Naive thymus-derived CD4-positive, alpha-beta T cell (primary cell): Measurements from ENCODE around the gene ARRDC2. TPM values are rescaled to one million over a fixed set of nuclear protein-coding genes. Genes with fewer than 3 reads are reported as not detected.
A peak's percentile ranks its signal among the peaks of the same experiment; 100 is the strongest.

Experiments used
- ATAC-seq: fragments of 150-1000 bp; cut with Tn5 transposase; 2 replicates; pipeline ENCODE4 v1.10.0; 2021; ENCODE audit warnings: mild to moderate bottlenecking, moderate library complexity
- CTCF ChIA-PET: fragments of 350-600 bp; sonication (Branson Sonifier 250); formaldehyde crosslinking; loops from one replicate; lab custom pipeline; 2021; ENCODE audit warnings: antibody characterized with exemption; lab: Charles Lee
- POLR2A ChIA-PET: fragments of 350-600 bp; sonication (Branson Sonifier 250); formaldehyde crosslinking; loops from one replicate; lab custom pipeline; 2021; ENCODE audit warnings: antibody characterized with exemption, inconsistent platforms; lab: Charles Lee
- DNase-seq, 9 donors: peaks; one replicate each; pipeline versions ENCODE4 v3.0.0 to v3.0.0-alpha.2; 2020 to 2022; ENCODE audit warnings: mixed read lengths in 1 of 9
- H3K27ac ChIP-seq: one replicate; pipeline ENCODE4 v1.7.0; 2013; ENCODE audit warnings: mild to moderate bottlenecking, low read depth, low read length, moderate library complexity
- H3K27me3 ChIP-seq, 2 donors: one replicate each; pipeline ENCODE4 v1.7.0; 2013; ENCODE audit warnings: low read length in 2 of 2, mild to moderate bottlenecking in 2 of 2, moderate library complexity in 2 of 2; ENCODE audit not compliant: control insufficient read depth in 2 of 2, insufficient read depth in 2 of 2
- H3K36me3 ChIP-seq, 3 experiments: 1 replicate in 2 of 3; 2 replicates in 1 of 3; pipeline ENCODE4 v1.7.0; 2013; ENCODE audit warnings: low read length in 3 of 3, mild to moderate bottlenecking in 3 of 3, moderate library complexity in 1 of 3; ENCODE audit not compliant: insufficient read depth in 3 of 3, control insufficient read depth in 2 of 3
- H3K4me1 ChIP-seq, 2 donors: one replicate each; pipeline ENCODE4 v1.7.0; 2013; ENCODE audit warnings: low read length in 2 of 2, mild to moderate bottlenecking in 2 of 2, moderate library complexity in 1 of 2; ENCODE audit not compliant: control insufficient read depth in 2 of 2, insufficient read depth in 2 of 2
- H3K4me3 ChIP-seq: 2 replicates; pipeline ENCODE4 v1.7.0; 2013; ENCODE audit warnings: mild to moderate bottlenecking, low read length
- H3K9me3 ChIP-seq, 3 experiments: 1 replicate in 2 of 3; 2 replicates in 1 of 3; pipeline ENCODE4 v1.7.0; 2013; ENCODE audit warnings: low read length in 3 of 3; ENCODE audit not compliant: control insufficient read depth in 2 of 3
- H3K27ac Mint-ChIP-seq, 9 donors: one replicate each; pipeline ENCODE4 v1.8.0; 2020 to 2022; ENCODE audit warnings: mixed read lengths in 9 of 9, mild to moderate bottlenecking in 8 of 9, moderate library complexity in 5 of 9, inconsistent platforms in 2 of 9
- H3K27me3 Mint-ChIP-seq, 5 donors: one replicate each; pipeline ENCODE4 v1.8.0; 2021 to 2022; ENCODE audit warnings: mixed read lengths in 5 of 5, mild to moderate bottlenecking in 1 of 5
- H3K36me3 Mint-ChIP-seq, 5 donors: one replicate each; pipeline ENCODE4 v1.8.0; 2020 to 2022; ENCODE audit warnings: mixed read lengths in 5 of 5, mild to moderate bottlenecking in 3 of 5, inconsistent platforms in 1 of 5
- H3K4me1 Mint-ChIP-seq, 7 donors: one replicate each; pipeline ENCODE4 v1.8.0; 2020 to 2022; ENCODE audit warnings: mixed read lengths in 7 of 7, mild to moderate bottlenecking in 3 of 7, inconsistent platforms in 1 of 7
- H3K4me3 Mint-ChIP-seq, 10 donors: one replicate each; pipeline ENCODE4 v1.8.0; 2020 to 2022; ENCODE audit warnings: mild to moderate bottlenecking in 10 of 10, mixed read lengths in 10 of 10, moderate library complexity in 6 of 10, inconsistent platforms in 2 of 10
- H3K9me3 Mint-ChIP-seq, 11 donors: one replicate each; pipeline ENCODE4 v1.8.0; 2020 to 2022; ENCODE audit warnings: mixed read lengths in 11 of 11, mild to moderate bottlenecking in 4 of 11, inconsistent platforms in 1 of 11, moderate library complexity in 1 of 11
- intact Hi-C, 2 donors: fragments of 100-400 bp; cut with micrococcal nuclease; formaldehyde crosslinking; loops; one replicate each; pipeline ENCODE4 v1.15.1; 2023
- polyA plus RNA-seq, 2 donors: library from polyadenylated mRNA; unstranded; fragments of 300-500 nt; fragmentation: Illumina TruSeq; gene quantifications; one replicate each; pipeline ENCODE4 v1.2.3, GENCODE V29; 2021
- total RNA-seq, 6 experiments: library from RNA in 5 of 6; stranded (reverse) in 5 of 6; gene quantifications; 1 replicate in 5 of 6; 2 replicates in 1 of 6; pipeline ENCODE4 v1.2.3 and lab custom pipeline; 2021 to 2026

The ARRDC2 gene
- total and polyA plus RNA-seq, 7 experiments from 2014 or later: 31.8 to 237 (median 146) TPM

GRCh38 chr19:17967257-17968051 lies 40.5 kb upstream of the ARRDC2 start:
- Mint-ChIP-seq H3K36me3 (no peaks in the 10 kb centered on the region), H3K9me3 (peaks cover 0 to 2% (median 0%) of the 10 kb centered on the region in 11 donors), H3K27me3 (peaks cover 32 to 48% (median 38%) of the 10 kb centered on the region in 5 donors), H3K27ac (peak overlapping the region in 1 of 9 donors; percentile 43), H3K4me3 (peak overlapping the region in 8 of 10 donors; percentile 38 to 81 (median 65)), H3K4me1 (peaks cover 0 to 11% (median 8%) of the 10 kb centered on the region in 7 donors)
- ChIA-PET POLR2A (no interaction called here), CTCF (no interaction called here)
- Histone ChIP-seq H3K4me3 (no peak overlapping the region), H3K27me3 (peaks cover 0 to 13% of the 10 kb centered on the region in 2 donors), H3K27ac (no peak overlapping the region), H3K9me3 (no peaks in the 10 kb centered on the region), H3K4me1 (peaks cover 0 to 5% of the 10 kb centered on the region in 2 donors), H3K36me3 (no peaks in the 10 kb centered on the region)
- intact Hi-C loops: loop anchor here in 1 of 2 donors (2.0 kb wide), 1 partner anchor 21 kb away; no protein-coding TSS in a partner anchor
- ATAC-seq (no peak), DNase-seq (no peak)

DNA sequence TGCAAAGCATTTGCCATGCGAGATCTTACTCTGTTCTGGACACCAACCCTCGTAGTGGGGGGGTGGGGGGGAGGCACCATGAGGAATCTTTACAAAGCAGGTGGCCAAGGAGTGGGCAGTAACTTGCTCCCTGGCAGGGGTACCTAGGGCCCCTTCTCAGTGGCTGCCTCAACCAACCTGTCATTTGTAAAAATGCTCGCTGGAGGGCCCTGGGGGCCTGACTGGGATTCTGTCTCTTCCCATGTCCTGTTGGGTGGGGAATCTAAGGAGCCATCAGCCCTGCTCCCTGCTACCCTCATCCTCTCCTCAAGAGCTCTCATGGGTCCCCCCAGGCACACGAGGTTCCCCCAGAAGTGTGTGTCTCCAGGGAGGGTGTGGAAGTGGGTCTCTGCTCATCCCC lies 39.6 kb upstream of the ARRDC2 start:
- Histone ChIP-seq H3K27me3 (peaks cover 0 to 13% of the 10 kb centered on the region in 2 donors), H3K9me3 (no peaks in the 10 kb centered on the region), H3K4me3 (no peak overlapping the region), H3K27ac (no peak overlapping the region), H3K4me1 (peaks cover 0 to 5% of the 10 kb centered on the region in 2 donors), H3K36me3 (no peaks in the 10 kb centered on the region)
- intact Hi-C loops: loop anchor here in 1 of 2 donors (2.0 kb wide), 1 partner anchor 22 kb away; no protein-coding TSS in a partner anchor
- Mint-ChIP-seq H3K27ac (no peak overlapping the region), H3K9me3 (peaks cover 0 to 2% (median 0%) of the 10 kb centered on the region in 11 donors), H3K27me3 (peaks cover 32 to 48% (median 38%) of the 10 kb centered on the region in 5 donors), H3K36me3 (no peaks in the 10 kb centered on the region), H3K4me1 (peaks cover 0 to 11% (median 8%) of the 10 kb centered on the region in 7 donors), H3K4me3 (peak overlapping the region in 1 of 10 donors; percentile 39)
- ChIA-PET CTCF (no interaction called here), POLR2A (interaction anchor here (0.5 kb wide), 1 partner anchor 29 kb away, joined by 3 read pairs; no protein-coding TSS in a partner anchor)
- DNase-seq (no peak), ATAC-seq (no peak)

GRCh38 chr19:17969096-17969792 lies 38.7 kb upstream of the ARRDC2 start:
- POLR2A ChIA-PET: interaction anchor here (0.6 kb wide), 1 partner anchor 62 kb away, joined by 3 read pairs; no protein-coding TSS in a partner anchor
- Mint-ChIP-seq H3K4me1 (peaks cover 0 to 11% (median 8%) of the 10 kb centered on the region in 7 donors), H3K27me3 (peaks cover 30 to 43% (median 32%) of the 10 kb centered on the region in 5 donors), H3K36me3 (no peaks in the 10 kb centered on the region), H3K4me3 (no peak overlapping the region), H3K9me3 (peaks cover 0 to 2% (median 0%) of the 10 kb centered on the region in 11 donors), H3K27ac (no peak overlapping the region)
- peaks cover 0 to 5% of the 10 kb centered on the region in 2 donors for H3K4me1 ChIP-seq
- H3K27ac ChIP-seq: no peak overlapping the region
- H3K27me3 ChIP-seq: peaks cover 0 to 13% of the 10 kb centered on the region in 2 donors
- CTCF ChIA-PET: interaction anchor here (0.6 kb wide), 1 partner anchor 95 kb away, joined by 4 read pairs; no protein-coding TSS in a partner anchor
- intact Hi-C loops: loop anchor here in 1 of 2 donors (2.0 kb wide), 1 partner anchor 22 kb away; no protein-coding TSS in a partner anchor
- DNase-seq (no peak), ATAC-seq (no peak)
- no peaks in the 10 kb centered on the region for H3K36me3 ChIP-seq
- H3K9me3 ChIP-seq: no peaks in the 10 kb centered on the region
- no peak overlapping the region for H3K4me3 ChIP-seq

DNA sequence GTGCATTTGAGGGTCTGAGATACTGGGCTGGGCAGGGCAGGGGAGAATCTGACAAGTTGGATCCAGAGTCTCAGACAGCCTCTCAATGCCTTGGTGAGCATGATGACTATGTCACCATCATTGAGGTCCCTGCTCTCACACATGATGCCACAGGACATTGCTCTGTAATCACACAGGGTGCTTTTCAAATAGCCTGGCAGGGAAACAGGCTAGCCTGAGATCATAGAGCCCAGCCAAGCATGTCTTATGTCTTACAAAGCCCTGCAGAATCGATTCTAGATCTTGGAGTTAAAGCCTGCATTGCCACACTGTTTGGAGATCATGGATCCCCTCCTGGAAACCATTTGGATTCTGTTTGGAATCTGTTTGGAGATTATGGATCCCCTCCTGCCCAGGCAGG lies 35.7 kb upstream of the ARRDC2 start:
- Histone ChIP-seq H3K4me3 (no peak overlapping the region), H3K4me1 (peaks cover 0 to 4% of the 10 kb centered on the region in 2 donors), H3K9me3 (no peaks in the 10 kb centered on the region), H3K27ac (no peak overlapping the region), H3K36me3 (no peaks in the 10 kb centered on the region), H3K27me3 (peaks cover 0 to 5% of the 10 kb centered on the region in 2 donors)
- CTCF ChIA-PET: no interaction called here
- DNase-seq: no peak
- POLR2A ChIA-PET: no interaction called here
- H3K4me3 Mint-ChIP-seq: no peak overlapping the region
- H3K4me1 Mint-ChIP-seq: peaks cover 0 to 4% (median 3%) of the 10 kb centered on the region in 7 donors
- H3K27me3 Mint-ChIP-seq: peaks cover 4 to 19% (median 5%) of the 10 kb centered on the region in 5 donors
- no peak overlapping the region for H3K27ac Mint-ChIP-seq
- intact Hi-C loops: no loop called here
- H3K36me3 Mint-ChIP-seq: no peaks in the 10 kb centered on the region
- ATAC-seq: no peak
- H3K9me3 Mint-ChIP-seq: no peaks in the 10 kb centered on the region

DNA sequence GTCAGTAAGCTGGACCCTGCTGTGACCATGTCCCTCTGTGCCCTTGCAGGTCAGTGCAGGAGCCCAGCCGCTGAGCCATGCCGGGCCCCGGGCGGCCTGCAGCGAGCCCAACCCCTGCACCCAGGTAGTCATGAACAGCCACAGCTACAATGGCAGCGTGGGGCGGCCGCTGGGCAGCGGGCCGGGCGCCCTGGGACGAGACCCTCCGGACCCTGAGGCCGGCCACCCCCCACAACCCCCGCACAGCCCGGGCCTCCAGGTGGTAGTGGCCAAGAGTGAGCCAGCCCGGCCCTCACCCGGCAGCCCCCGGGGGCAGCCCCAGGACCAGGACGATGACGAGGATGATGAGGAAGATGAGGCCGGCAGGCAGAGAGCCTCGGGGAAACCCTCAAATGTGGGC lies 34.2 kb upstream of the ARRDC2 start:
- Histone ChIP-seq H3K4me3 (no peak overlapping the region), H3K9me3 (no peaks in the 10 kb centered on the region), H3K36me3 (no peaks in the 10 kb centered on the region), H3K4me1 (no peaks in the 10 kb centered on the region), H3K27me3 (no peaks in the 10 kb centered on the region), H3K27ac (no peak overlapping the region)
- no peaks in the 10 kb centered on the region for H3K9me3 Mint-ChIP-seq
- ATAC-seq: no peak
- no peak overlapping the region for H3K27ac Mint-ChIP-seq
- POLR2A ChIA-PET: no interaction called here
- H3K4me1 Mint-ChIP-seq: peaks cover 0 to 2% (median 0%) of the 10 kb centered on the region in 7 donors
- no peaks in the 10 kb centered on the region for H3K36me3 Mint-ChIP-seq
- intact Hi-C loops: no loop called here
- H3K27me3 Mint-ChIP-seq: peaks cover 0 to 15% (median 0%) of the 10 kb centered on the region in 5 donors
- H3K4me3 Mint-ChIP-seq: no peak overlapping the region
- no peak for DNase-seq
- CTCF ChIA-PET: no interaction called here

DNA sequence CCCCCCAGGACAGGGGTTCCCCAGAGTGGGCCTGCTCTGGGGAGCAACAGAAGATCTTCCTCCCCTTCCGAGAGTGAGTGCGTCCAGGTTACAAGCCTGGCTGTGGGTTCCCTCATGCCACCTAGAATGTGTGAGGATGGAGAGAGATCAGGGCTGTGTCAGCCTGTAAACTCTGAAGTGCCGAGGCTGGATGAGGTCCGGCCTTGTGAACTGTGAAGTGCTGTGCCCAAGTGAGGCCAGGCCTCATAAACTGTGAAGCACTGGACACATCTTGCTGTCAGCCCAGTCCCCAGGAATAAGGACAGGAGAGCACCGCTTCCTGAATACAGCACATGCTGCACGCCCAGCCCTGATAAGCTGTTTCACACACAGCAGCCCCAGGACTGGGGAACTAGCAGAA lies 33.4 kb upstream of the ARRDC2 start:
- no peak overlapping the region for H3K27ac Mint-ChIP-seq
- intact Hi-C loops: no loop called here
- no peaks in the 10 kb centered on the region for H3K9me3 Mint-ChIP-seq
- ATAC-seq (no peak), DNase-seq (no peak)
- no peaks in the 10 kb centered on the region for H3K36me3 Mint-ChIP-seq
- H3K36me3 ChIP-seq: no peaks in the 10 kb centered on the region
- no peak overlapping the region for H3K27ac ChIP-seq
- ChIA-PET CTCF (interaction anchor here (1.0 kb wide), 1 partner anchor 22 kb away, joined by 3 read pairs; no protein-coding TSS in a partner anchor), POLR2A (interaction anchor here (0.6 kb wide), 1 partner anchor 541 kb away, joined by 3 read pairs; no protein-coding TSS in a partner anchor)
- H3K4me1 ChIP-seq: no peaks in the 10 kb centered on the region
- H3K9me3 ChIP-seq: no peaks in the 10 kb centered on the region
- no peak overlapping the region for H3K4me3 Mint-ChIP-seq
- H3K27me3 Mint-ChIP-seq: peaks cover 0 to 18% (median 0%) of the 10 kb centered on the region in 5 donors
- no peak overlapping the region for H3K4me3 ChIP-seq
- no peaks in the 10 kb centered on the region for H3K27me3 ChIP-seq
- H3K4me1 Mint-ChIP-seq: peaks cover 0 to 2% (median 0%) of the 10 kb centered on the region in 7 donors
